HepG2 (cell line): ENCODE results near the gene MAPK8IP3. TPM values are rescaled to one million over a fixed set of nuclear protein-coding genes. Genes with fewer than 3 reads are reported as not detected.

Source experiments
- CAMTA2 ChIP-seq: sonication (generic); formaldehyde crosslinking; IDR thresholded peaks from 2 replicates; pipeline ENCODE4 v1.4.0; 2020; ENCODE audit warnings: mild to moderate bottlenecking, missing genetic modification reagents, borderline replicate concordance
- E2F5 ChIP-seq: sonication (generic); formaldehyde crosslinking; conservative IDR thresholded peaks from 2 replicates; pipeline ENCODE4 v1.4.0; 2020; ENCODE audit warnings: missing genetic modification reagents
- ETV5 ChIP-seq: IDR thresholded peaks from 2 replicates; pipeline ENCODE4 v1.6.1; 2018; ENCODE audit warnings: missing biosample characterization, missing genetic modification reagents, inconsistent platforms, borderline replicate concordance
- FOXA3 ChIP-seq: IDR thresholded peaks from 2 replicates; pipeline ENCODE4 v1.6.1; 2016; ENCODE audit warnings: missing genetic modification reagents, missing compliant biosample characterization
- MEIS2 ChIP-seq: sonication (generic); formaldehyde crosslinking; IDR thresholded peaks from 2 replicates; pipeline ENCODE4 v1.9.0; 2021; ENCODE audit warnings: mild to moderate bottlenecking, missing genetic modification reagents
- NFE2 ChIP-seq: sonication (generic); formaldehyde crosslinking; IDR thresholded peaks from 2 replicates; pipeline ENCODE4 v1.4.0; 2020; ENCODE audit warnings: missing genetic modification reagents
- PHB2 ChIP-seq: fragments of 450-650 bp; IDR thresholded peaks from 2 replicates; pipeline ENCODE4 v1.6.1; 2018; ENCODE audit not compliant: partially characterized antibody
- RXRA ChIP-seq: sonication (generic); formaldehyde crosslinking; IDR thresholded peaks from 2 replicates; pipeline ENCODE4 v1.5.1; 2020; ENCODE audit warnings: missing genetic modification reagents
- SRSF1 ChIP-seq: fragments of 200-400 bp; formaldehyde crosslinking; optimal IDR thresholded peaks from 2 replicates; pipeline ENCODE3; 2017; ENCODE audit warnings: mild to moderate bottlenecking, low read depth, low read length, moderate library complexity
- ZBTB40 ChIP-seq, 2 experiments: fragments of 450-650 bp in 1 of 2; sonication (generic) in 1 of 2; formaldehyde crosslinking in 1 of 2; IDR thresholded peaks; 2 replicates each; pipeline versions ENCODE4 v1.6.1 to v1.8.0; 2016 to 2022; ENCODE audit warnings: antibody characterized with exemption in 1 of 2, mild to moderate bottlenecking in 1 of 2, missing genetic modification reagents in 1 of 2
- ZNF280D ChIP-seq: sonication (generic); formaldehyde crosslinking; IDR thresholded peaks from 2 replicates; pipeline ENCODE4 v1.5.1; 2020; ENCODE audit warnings: mild to moderate bottlenecking, missing genetic modification reagents
- ZNF30 ChIP-seq: sonication (generic); formaldehyde crosslinking; IDR thresholded peaks from 2 replicates; pipeline ENCODE4 v1.5.0; 2020; ENCODE audit warnings: mild to moderate bottlenecking, missing genetic modification reagents
- ZNF766 ChIP-seq: sonication (generic); formaldehyde crosslinking; IDR thresholded peaks from 2 replicates; pipeline ENCODE4 v1.5.0; 2020; ENCODE audit warnings: missing genetic modification reagents, borderline replicate concordance
- ZSCAN12 ChIP-seq: sonication (generic); formaldehyde crosslinking; IDR thresholded peaks from 2 replicates; pipeline ENCODE4 v1.9.0; 2021; ENCODE audit warnings: mild to moderate bottlenecking, missing genetic modification reagents
- polyA plus RNA-seq, 8 experiments: library from polyadenylated mRNA; depleted of rRNA in 3 of 8; stranded (reverse) in 7 of 8; unstranded in 1 of 8; fragments of >200 nt; fragmentation: Illumina TruSeq in 4 of 8; extraction: Trizol in 4 of 8; gene quantifications; 2 replicates each; pipeline versions ENCODE4 v1.2.1 to v1.2.3, GENCODE V29; 2011 to 2016; ENCODE audit warnings: low read depth in 4 of 8, missing spikeins in 1 of 8, mixed read lengths in 1 of 8; ENCODE audit not compliant: insufficient read depth in 1 of 8
- total RNA-seq, 5 experiments: library from RNA; depleted of rRNA; stranded (reverse); fragments of >200 nt; fragmentation: Illumina TruSeq; extraction: Trizol; gene quantifications; 2 replicates each; pipeline ENCODE4 v1.2.3, GENCODE V29; 2016; ENCODE audit warnings: low read depth in 1 of 5

MAPK8IP3 gene
- total and polyA plus RNA-seq, 2 of the 13 experiments (the other 11 are each of a cell fraction or from before 2014, with no cell fraction given) = 25.1 to 41.7 TPM

GRCh38 chr16:1782408-1783264 lies 76.6 kb downstream of the MAPK8IP3 start, which contains the start of the genes NUBP2 and SPSB3 (continued):
- no peak for TF ChIP-seq ZNF280D (CRISPR knock-in tag)
- TF ChIP-seq SRSF1 = peak; percentile 30
- peak; percentile 47 for TF ChIP-seq ETV5 (CRISPR knock-in tag)
- no peak for TF ChIP-seq CAMTA2 (CRISPR knock-in tag)
- no peak for TF ChIP-seq NFE2 (CRISPR knock-in tag)
- no peak for TF ChIP-seq PHB2
- TF ChIP-seq ZNF766 = peak; percentile 8; the same call in 1 of the 2 replicates
- 0 out of 2 replicates have a peak, but pooled peaks have one; percentile 41 for TF ChIP-seq FOXA3 (CRISPR knock-in tag)
- peak; percentile 59; the same call in 1 of the 2 replicates for TF ChIP-seq RXRA (CRISPR knock-in tag)
- TF ChIP-seq ZNF30 (CRISPR knock-in tag) = no peak
- peak; percentile 79 for TF ChIP-seq ZBTB40 (IDR thresholded peaks at IDR 0.05)
- no peak for TF ChIP-seq ZBTB40 (CRISPR knock-in tag; IDR thresholded peaks at IDR 0.05)
- TF ChIP-seq ZSCAN12 = no peak
- peak; percentile 14; the same call in 1 of the 2 replicates for TF ChIP-seq MEIS2 (CRISPR knock-in tag)
- TF ChIP-seq E2F5 (CRISPR knock-in tag) = peak; percentile 56; the same call in 1 of the 2 replicates
